Medulla oblongata (tissue), 1 donor: ENCODE results near the gene CEP19.
"Not testable (repeated sequence)": the region's sequence is repeated elsewhere in the genome, so short reads cannot be mapped to it uniquely, and the experiment has no call there.

ENCODE experiments used
- DNase-seq: peaks from one replicate; pipeline ENCODE4 v3.0.0-alpha.2; 2015; ENCODE audit errors: extremely low spot score

CEP19 gene, protein sequence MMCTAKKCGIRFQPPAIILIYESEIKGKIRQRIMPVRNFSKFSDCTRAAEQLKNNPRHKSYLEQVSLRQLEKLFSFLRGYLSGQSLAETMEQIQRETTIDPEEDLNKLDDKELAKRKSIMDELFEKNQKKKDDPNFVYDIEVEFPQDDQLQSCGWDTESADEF

DNA sequence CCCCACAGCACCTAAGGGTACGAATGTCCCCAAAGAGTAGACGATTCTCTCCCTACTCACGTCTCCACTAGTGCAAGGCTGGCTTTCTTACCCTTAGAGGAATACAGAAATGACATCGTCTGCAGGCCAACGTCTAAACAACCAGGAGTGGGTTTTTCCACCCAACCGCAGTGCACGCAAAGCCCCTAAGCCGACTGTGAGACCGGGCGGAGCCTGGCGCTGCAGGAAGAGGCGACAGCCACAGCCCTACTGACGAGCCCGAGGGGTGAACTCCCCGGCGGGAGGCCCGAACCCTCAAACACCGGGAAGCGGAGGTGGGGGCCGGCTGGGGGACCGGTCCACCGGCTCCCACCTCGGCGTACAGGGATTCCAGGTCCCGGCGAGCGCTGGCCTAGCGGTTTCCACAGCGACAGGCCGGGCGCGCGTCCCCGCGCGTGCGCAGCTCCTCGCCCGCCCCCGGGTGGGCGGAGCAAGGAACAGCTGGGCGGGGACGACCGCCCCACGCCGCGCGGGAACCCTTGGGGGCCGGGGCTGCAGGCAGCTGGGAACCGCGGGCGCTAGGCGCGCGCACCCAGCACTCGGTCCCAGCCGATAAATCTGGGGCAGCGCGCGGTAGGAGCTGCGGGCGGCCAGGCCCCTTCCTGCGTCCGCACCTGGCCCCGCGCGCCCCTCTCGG is at the start of gene CEP19, which contains the start of gene PIGX:
Gene CEP19 (minus strand): TSS at position 413 of the 676 bp plus-strand sequence. CDS start 3,593 bp downstream, outside the sequence.
Gene PIGX (plus strand): TSS at position 540 of the 676 bp plus-strand sequence.
- peak; percentile 94 for DNase-seq

DNA sequence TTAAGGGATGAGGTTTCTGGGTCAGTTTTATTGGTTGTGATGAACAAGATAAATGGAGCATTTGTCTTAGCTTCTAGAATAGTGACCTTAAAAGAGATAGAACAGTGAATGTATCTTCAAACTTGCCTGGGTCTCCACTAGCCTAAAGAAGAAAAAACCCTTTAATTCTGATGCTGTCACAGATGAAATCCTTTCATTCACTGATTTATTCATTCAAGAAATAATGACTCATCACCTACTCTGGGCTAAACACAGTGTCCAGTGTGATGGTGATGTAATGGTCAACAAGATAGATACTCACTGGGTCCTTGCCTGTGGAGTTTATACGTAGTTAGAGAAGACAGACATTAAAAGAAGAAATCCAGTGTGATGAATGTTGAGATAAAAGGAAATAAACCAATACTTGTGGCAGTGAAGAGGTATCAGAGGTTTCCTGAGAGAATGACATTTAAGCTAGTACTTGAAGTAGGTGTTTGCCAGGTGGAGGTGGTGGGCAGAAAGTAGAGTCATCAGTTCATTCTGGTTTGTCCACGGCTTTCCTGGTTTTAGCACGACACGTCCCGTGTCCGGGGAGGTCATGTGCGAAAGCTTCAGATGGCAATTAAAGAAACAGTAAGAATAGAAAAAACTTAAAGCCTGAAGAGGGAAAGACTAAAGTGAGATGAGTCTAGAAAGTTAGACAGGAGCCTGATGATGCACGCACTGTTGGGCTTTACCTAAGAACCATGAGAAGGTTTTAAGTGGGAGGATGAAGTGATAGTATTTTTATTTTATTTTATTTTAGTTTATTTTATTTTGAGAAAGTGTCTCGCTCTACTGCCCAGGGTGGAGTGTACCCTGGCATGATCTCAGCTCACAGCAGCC is 46.1 kb upstream of the CEP19 start:
- DNase-seq: peak; percentile 67

DNA sequence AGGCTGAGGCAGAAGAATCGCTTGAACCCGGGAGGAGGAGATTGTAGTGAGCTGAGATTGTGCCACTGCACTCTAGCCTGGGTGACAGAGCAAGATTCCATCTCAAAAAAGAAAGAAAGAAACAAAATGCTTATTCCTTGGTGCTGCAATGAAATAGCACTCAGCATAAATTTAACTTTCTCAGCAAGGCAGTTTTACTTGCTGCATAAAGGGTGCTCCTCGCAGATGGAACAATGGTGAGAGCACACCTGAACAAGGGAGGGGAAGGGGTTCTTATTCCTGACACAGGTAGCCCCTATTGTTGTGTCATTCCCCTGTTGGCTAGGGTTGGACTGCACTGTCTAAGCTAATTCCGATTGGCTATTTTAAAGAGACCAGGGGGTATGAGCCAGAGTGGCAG is 44.7 kb upstream of the CEP19 start:
- DNase-seq: no peak

DNA sequence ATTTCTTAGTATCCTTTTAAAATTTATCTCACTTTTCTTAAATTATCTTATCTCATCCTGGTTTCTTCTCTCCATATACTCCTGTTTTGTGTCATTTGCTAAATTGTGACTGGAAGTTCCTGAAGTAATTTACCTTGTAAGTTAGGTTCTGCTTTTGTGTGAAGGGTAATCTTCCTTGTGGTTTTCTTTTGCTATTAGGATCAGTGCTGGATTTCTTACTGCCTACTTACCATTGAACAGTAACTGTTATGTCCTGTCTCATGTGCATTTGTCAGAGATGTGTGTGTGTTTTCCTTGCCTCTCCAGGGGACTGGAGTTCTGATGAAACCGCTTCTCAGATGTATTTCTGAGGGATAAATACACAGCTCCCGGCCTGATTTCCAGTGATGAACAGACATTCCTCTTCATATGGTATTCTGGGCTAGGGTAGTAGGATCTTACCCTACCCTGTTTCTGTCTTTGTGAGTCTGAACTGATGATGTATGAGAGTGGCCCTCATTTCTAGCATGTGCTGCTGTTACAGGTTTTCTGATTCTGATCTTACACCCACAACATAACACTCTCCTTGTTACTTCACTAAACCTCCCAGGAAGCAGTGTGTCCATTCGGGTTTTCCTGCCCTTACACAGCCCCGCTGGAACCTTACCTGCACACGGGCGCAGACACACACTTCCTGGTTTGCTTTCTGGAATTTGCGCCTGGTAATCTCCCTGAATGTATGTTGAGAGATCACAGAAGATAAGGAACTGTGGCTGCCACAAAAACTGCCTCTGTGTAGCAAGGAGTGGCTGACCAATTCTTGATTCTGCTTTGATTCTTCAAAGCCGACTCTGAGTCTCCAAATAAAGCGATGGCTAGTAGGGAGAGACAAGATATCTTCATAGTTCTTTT is 42.3 kb upstream of the CEP19 start:
- no peak for DNase-seq

DNA sequence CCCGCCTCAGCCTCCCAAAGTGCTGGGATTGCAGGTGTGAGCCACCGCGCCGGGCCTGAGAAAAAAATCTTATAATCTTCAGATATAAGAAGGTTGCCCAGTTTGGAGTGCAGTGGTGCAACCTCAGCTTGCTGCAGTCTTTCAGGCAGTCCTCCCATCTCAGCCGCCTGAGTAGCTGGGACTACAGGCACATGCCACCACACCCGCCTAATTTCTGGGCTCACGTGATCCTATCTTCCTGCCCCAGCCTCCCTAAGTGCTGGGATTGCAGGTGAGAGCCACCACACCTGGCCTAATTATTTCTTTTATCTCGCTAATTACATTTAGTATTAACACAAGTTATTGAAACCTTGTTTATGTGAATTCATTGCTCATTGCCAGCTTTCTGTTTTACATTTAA is 41.2 kb upstream of the CEP19 start:
- DNase-seq: no peak

DNA sequence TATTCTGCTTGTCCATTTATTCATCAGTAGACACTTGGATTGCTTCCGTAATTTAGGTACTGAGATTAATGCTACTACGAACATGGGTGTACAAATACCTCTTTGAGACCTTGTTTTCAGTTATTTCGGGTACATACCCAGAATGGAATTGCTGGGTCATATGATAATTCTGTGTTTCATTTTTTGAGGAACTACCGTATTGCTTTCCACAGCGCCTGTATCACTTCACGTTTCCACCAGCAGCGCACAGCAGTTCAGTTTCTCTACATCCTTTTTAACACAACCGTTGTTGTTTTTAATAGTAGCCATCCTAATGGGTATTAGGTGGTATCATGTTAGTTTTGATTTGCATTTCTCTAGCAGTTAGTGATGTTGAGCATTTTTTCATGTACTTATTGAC is 37.1 kb upstream of the CEP19 start:
- DNase-seq: no peak

DNA sequence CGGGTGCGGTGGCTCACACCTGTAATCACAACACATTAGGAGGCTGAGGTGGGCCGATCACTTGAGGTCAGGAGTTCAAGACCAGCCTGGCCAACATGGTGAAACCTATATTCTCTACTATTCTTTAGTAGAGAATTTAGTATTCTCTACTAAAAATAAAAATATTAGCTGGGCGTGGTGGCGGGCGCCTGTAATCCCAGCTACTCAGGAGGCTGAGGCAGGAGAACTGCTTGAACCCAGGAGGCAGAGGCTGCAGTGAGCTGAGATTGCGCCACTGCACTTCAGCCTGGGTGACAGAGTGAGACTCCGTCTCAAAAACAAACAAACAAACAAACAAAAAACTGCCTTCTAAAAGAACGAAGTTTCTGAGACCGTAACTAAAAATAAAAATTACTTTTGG is 31.5 kb upstream of the CEP19 start:
- not testable (repeated sequence) for DNase-seq

DNA sequence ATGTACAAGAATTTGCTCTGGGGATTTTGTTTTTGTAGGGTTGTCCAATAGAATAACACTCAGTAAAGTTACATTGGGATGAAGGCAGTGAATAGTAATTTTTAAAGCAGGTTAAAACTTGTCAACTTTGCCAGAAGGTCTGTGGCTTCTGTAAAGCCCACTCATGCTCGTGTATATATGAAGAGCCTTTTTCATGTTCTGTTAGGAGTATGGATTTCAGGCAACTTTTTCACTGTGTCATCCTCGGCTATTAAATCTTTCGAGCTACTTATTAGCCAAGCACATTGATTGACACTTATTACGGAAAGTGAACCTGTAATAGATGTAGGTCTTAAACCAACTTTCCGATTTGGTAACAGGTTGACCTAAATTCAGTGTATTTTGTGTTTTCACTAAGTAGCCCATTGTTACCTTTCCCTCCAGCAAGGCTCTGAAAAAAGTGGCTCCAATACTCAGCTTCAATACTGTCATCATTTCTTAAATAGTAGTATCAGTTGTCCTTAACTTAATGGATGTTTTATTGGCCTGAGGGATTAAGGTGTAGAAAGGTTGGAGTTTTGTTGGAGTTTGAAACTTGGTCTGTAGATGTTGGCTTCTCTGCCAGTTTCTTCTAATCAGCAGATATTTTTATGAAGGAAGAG is 29.3 kb upstream of the CEP19 start:
- DNase-seq: no peak

DNA sequence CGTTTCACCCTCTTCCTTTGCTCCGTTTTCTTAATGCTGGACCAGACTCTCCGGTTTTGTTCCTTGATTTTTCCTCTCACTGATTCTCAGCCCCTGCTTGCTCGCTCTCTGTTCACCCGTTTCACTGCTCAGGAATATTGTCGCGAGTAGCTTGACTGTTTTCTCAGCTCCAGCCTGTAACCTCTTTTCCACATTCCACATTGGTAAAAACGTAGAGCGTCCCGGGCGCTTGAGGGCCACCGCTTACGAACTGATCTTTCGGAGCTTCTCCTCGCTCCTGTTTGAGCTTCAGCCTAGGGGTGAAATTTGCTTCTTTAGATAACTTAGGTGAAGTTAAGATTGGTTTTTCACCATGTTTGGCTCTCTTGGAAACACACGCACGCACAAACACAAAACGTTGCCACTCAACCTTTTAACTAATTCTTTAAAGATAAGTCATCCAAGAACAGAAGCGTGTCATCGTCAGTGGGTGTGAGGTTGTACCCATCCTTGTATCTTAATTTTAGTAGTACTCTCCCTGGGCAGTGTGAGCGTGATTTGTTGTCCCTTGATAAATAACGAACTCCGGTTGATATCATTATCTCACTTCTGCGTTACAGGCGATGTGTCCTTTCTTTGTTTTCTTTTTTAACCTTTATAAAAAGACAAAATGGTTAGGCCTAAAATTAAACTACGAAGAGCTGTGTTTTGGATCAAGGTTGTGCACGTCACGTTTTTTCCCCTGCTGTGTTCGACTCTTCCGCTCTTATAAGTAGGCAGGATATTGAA is 28.6 kb upstream of the CEP19 start:
- DNase-seq: peak; percentile 54

DNA sequence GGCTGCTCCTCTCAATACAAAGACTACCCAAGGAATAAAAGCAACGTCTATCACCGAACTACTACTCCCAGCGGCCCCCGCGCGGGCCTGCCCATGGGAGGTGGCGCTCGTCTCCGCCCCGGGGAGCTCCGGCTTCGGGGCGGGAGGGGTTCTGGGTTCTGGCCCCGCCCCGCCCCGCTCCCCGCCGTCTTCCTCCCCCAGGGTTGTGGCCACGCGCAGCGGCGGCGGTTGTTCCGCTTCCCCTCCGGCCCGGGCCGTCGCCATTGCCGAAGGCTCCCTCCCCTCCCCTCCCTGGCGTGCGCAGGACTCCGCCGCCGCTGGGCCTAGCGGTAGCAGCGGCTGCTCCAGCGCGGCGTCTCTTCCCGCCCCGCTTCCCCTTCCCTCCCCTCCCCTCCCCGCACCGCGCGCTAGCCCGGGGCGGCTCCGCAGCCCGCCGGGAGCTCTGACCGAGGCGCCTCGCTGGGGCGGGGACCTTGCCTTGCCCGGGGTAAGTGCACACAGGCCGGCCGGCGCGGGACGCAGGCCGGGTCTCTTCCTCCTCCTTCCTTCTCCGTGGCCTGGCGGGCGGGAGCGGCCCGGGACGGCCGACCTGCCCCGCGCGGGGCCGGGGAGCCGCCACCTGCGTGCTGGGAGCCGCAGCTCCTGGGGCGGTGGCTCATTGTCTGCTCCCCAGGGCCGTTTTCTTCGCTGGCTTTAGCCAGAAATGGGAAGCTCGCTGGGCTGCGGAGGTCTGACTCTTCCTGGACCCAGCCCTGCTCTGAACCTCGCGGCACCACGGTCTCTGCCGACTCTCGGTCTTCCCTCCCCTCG is 27.8 kb upstream of the CEP19 start, which contains the start of gene PAK2:
Gene PAK2 (plus strand): TSS at position 187 of the 810 bp plus-strand sequence. CDS start 42,790 bp downstream, outside the sequence.
- peak; percentile 97 for DNase-seq

DNA sequence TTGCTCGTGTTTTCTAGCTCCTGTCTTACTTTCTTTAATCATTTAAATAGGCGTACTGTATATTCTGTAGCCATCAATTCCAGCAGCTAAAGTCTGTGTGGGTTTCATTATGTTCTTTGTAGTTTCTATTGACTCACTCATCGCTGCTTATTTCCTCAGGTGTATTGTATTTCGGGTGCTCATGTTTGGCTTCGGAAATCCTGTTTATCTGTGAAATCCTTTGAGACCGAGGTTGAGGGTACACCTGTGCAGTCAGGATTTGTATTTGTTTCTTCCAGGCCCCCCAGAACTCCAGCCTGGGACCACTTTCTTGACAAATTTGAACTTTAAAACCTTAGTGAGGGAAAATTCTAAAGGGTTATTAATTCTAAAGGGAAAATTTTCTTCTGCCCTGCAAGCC is 25.6 kb upstream of the CEP19 start:
- DNase-seq: no peak

DNA sequence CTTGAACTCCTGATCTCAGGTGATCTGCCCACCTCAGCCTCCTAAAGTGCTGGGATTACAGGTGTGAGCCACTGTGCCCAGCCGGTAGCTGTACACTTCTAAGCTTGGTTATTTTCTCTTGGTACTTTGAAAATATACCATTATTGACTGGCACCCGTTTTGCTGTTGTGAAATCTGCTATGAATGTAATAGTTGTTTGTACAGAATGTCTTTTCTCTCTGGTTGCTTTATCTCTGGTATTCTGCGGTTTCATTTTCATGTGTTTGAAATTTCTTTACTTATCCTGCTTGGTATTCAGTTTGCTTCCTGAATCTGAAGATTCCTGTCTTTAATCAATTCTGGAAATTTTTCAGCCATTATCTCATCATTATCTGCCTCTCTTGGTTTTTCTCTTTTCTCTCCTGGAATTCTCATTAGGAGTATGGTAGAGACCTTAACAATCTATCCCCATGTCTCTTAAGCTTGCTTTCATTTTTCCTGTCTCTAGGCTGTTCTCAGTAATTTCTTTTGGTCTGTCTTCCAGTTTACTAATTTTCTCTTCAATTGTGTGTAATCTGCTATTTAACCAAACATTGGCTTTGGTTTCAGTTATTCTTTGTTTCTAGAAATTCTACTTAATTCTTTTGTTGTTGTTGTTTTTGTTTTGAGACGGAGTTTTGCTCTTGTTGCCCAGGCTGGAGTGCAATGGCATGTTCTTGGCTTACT is 24.8 kb upstream of the CEP19 start:
- no peak for DNase-seq

DNA sequence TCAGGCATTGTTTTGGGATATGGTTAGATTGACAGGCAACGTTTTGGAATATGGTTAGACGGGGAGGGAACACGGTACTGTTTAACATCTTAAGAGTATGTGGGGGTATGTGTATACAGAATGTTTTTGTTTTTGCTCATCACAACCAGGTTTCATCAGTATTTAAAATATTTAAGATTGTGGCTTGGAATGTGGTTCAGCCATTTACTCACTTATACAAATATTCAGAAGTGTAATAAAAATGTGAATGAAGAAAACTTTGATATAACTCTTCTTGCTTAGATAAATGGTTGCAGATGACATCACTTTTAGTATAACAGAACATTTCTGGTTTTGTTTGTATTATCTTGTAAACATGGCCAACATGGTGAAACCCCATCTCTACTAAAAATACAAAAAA is 23.7 kb upstream of the CEP19 start:
- no peak for DNase-seq

DNA sequence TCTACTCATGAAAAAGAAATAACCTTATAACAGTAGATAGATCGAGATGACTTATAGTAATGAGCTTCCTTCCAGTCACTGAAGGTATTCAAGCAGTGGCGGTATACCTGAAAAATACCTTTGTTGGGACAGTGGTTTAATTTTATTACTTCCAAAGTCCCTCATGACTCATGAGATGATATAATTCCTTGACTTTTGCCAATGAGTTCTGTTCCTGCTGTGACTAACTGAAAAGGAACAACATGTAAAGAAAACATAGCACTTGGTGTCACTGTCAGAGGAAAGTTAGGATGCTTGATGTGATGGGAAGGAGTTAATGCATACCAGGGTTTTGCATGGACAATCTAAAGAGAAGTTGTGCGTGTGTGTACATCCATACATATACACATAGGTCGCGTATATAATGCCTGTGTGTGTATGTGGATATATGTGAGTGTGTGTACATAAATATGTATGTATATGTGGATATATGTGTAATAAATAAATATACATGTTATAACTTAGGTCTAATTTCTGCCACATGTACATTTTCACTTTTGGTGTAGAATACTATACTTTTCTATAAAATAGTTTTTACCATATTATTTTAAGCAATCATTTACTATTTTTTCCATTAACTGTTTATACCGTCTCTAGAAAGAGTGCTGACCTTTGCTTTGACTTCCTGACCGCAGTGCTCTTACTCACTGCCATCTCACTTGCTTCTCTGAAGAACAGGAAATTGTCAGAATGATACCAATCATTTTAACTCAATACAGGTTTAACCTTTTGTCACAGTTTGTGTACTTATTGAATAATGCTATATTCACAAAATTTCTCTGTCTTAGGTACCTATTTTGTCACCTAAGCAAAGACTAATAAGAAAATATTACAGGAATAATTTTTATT is 15.0 kb upstream of the CEP19 start:
- DNase-seq: no peak

DNA sequence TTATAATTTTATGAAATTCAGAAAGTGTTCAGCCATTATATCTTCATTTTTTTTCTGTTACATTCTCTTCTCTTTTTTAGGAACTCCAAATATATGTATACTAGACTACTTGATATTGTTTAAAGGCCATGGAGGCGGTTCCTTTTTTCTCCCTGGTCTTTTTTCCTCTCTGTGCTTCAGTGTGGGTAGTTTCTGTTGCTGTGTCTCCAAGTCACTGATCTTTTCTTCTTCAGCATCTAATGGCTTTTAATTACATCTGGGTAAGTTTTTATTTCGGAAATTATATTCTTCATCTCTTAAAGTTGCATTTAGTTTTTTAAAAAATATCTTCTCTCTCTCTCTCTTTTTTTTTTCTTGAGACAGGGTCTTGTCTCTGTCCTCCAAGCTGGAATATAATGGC is 9.0 kb upstream of the CEP19 start:
- DNase-seq: no peak

DNA sequence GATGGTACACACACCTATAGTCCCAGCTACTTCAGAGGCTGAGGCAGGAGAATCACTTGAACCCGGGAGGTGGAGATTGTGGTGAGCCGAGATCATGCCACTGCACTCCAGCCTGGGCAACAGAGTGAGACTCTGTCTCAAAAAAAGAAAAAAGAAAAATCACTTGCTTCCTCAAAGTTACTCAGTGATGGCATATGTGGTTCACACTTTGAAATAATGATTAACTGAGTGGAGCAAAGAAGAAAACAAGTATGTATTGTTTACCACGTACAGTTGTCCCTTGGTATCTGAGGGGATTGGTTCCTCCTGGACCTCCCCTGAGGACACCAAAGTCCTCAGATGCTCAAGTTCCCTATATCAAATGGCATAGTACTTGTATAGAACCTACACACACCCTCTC is 5.1 kb upstream of the CEP19 start:
- DNase-seq: not testable (repeated sequence)

DNA sequence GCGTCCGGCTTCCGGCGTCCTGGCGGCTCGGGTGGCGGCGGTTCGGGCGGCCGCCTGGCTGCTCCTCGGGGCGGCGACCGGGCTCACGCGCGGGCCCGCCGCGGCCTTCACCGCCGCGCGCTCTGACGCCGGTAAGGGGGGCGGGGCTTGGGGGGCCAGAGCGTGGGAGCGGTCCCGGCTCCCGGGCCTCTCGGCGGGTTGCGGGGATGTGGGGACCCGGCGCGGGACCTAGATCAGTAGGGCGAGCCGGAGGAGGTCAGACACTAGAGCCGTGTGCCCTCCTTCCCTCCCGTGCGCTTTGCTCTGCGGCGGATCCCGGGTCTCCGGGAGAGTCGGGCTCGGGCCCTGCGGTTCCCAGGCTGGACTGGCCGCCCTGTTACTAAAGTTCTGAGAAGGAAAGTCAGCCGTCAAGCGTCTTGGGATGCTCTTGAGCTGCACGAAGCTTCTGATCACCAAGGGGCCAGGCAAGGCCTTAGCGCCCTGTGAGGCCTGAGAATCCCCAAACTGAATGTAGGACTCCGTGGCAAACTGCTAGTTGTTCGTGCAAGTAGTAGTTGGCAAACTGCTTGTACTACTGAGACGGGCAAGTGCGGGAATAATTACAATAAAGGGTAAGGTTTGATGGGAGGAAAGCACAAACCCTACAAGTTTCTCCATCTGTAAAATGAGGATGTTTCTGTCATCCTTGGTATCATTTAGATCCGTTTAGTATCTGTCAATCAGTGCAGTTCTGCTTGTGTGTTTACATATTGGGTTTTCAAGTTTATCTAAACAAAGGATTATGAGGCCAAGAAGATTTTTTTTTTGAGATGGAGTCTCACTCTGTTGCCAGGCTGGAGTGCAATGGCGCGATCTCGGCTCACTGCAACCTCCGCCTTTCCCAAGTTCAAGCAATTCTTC is 714 bp upstream of the CEP19 start:
- peak; percentile 52 for DNase-seq
